Smooth muscle cell (in vitro differentiated cells): ENCODE measurements around the gene KLK15. TPM values are rescaled to one million over a fixed set of nuclear protein-coding genes. Genes with fewer than 3 reads are reported as not detected.

Experiments used
- DNase-seq: peaks from one replicate; lab custom pipeline; 2025; ENCODE audit not compliant: unreplicated experiment; lab: John Stamatoyannopoulos, UW
- H2AFZ ChIP-seq: fragments of 200-600 bp; sonication (generic); 2 replicates; pipeline ENCODE4 v1.6.0; 2016; ENCODE audit warnings: antibody characterized with exemption, low read depth, mild to moderate bottlenecking
- H3F3A ChIP-seq: fragments of 200-600 bp; sonication (generic); 2 replicates; pipeline ENCODE4 v1.6.0; 2017; ENCODE audit warnings: antibody characterized with exemption, low read depth
- H3K27ac ChIP-seq: fragments of 200-600 bp; sonication (generic); 2 replicates; pipeline ENCODE4 v1.5.1; 2016; ENCODE audit warnings: low read depth, mild to moderate bottlenecking
- H3K27me3 ChIP-seq: fragments of 200-600 bp; sonication (generic); 2 replicates; pipeline ENCODE4 v1.6.1; 2016; ENCODE audit warnings: low read depth, mild to moderate bottlenecking
- H3K36me3 ChIP-seq: fragments of 200-600 bp; sonication (generic); 2 replicates; pipeline ENCODE4 v1.5.1; 2016; ENCODE audit warnings: low read depth
- H3K4me1 ChIP-seq: fragments of 200-600 bp; sonication (generic); 2 replicates; pipeline ENCODE4 v1.5.1; 2016; ENCODE audit warnings: low read depth
- H3K4me2 ChIP-seq: fragments of 200-600 bp; sonication (generic); 2 replicates; pipeline ENCODE4 v1.6.0; 2016; ENCODE audit warnings: mild to moderate bottlenecking
- H3K4me3 ChIP-seq: fragments of 200-600 bp; sonication (generic); 2 replicates; pipeline ENCODE4 v1.5.1; 2016; ENCODE audit warnings: mild to moderate bottlenecking
- H3K79me2 ChIP-seq: fragments of 200-600 bp; sonication (generic); 2 replicates; pipeline ENCODE4 v1.6.0; 2016; ENCODE audit warnings: low read depth, mild to moderate bottlenecking
- H3K9ac ChIP-seq: fragments of 200-600 bp; sonication (generic); 2 replicates; pipeline ENCODE4 v1.6.0; 2016; ENCODE audit warnings: low read depth
- H3K9me3 ChIP-seq: fragments of 200-600 bp; sonication (generic); replicated peaks from 2 replicates; pipeline ENCODE4 v1.5.1; 2016; ENCODE audit warnings: low read depth
- H4K20me1 ChIP-seq: fragments of 200-600 bp; sonication (generic); 2 replicates; pipeline ENCODE4 v1.6.0; 2016; ENCODE audit warnings: low read depth
- WGBS: methylation state at CpG from one replicate; pipeline ENCODE4 v1.1.7; 2016; ENCODE audit warnings: low lambda C conversion rate; 5-methylcytosine and 5-hydroxymethylcytosine counted together
- polyA plus RNA-seq: library from polyadenylated mRNA; unstranded; fragments of >200 nt; fragmentation: Nextera tagmentation; extraction: Ambion mirVana; gene quantifications from 2 replicates; pipeline ENCODE4 v1.2.1, GENCODE V29; 2016
- total RNA-seq: library from RNA; depleted of rRNA; stranded (reverse); fragments of >200 nt; gene quantifications from 2 replicates; pipeline ENCODE4 v1.2.3, GENCODE V29; 2014
- TF ChIP-seq, protein P1 (sequence below): fragments of 200-600 bp; sonication (generic); IDR thresholded peaks from 2 replicates; pipeline ENCODE4 v1.5.1; 2017; ENCODE audit warnings: borderline replicate concordance, mild to moderate bottlenecking, antibody characterized with exemption; ENCODE audit not compliant: insufficient read depth, poor library complexity, severe bottlenecking

The KLK15 gene
- total and polyA plus RNA-seq, 2 experiments from 2014 or later: not detected

DNA sequence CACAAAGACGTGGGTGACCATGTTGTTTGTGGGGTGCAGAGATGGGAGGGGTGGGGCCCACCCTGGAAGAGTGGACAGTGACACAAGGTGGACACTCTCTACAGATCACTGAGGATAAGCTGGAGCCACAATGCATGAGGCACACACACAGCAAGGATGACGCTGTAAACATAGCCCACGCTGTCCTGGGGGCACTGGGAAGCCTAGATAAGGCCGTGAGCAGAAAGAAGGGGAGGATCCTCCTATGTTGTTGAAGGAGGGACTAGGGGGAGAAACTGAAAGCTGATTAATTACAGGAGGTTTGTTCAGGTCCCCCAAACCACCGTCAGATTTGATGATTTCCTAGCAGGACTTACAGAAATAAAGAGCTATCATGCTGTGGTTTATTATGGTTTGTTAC is 45.5 kb upstream of the KLK15 start:
- Histone ChIP-seq H2AFZ (no peak overlapping the region), H3K36me3 (no peaks in the 10 kb centered on the region), H4K20me1 (no peaks in the 10 kb centered on the region), H3K4me3 (no peak overlapping the region), H3K4me1 (no peaks in the 10 kb centered on the region), H3K27me3 (peaks cover 34% of the 10 kb centered on the region), H3K4me2 (no peak overlapping the region), H3K9me3 (no peaks in the 10 kb centered on the region), H3K27ac (no peak overlapping the region), H3K9ac (no peak overlapping the region), H3K79me2 (no peaks in the 10 kb centered on the region), H3F3A (no peaks in the 10 kb centered on the region)
- TF ChIP-seq, protein P1, sequence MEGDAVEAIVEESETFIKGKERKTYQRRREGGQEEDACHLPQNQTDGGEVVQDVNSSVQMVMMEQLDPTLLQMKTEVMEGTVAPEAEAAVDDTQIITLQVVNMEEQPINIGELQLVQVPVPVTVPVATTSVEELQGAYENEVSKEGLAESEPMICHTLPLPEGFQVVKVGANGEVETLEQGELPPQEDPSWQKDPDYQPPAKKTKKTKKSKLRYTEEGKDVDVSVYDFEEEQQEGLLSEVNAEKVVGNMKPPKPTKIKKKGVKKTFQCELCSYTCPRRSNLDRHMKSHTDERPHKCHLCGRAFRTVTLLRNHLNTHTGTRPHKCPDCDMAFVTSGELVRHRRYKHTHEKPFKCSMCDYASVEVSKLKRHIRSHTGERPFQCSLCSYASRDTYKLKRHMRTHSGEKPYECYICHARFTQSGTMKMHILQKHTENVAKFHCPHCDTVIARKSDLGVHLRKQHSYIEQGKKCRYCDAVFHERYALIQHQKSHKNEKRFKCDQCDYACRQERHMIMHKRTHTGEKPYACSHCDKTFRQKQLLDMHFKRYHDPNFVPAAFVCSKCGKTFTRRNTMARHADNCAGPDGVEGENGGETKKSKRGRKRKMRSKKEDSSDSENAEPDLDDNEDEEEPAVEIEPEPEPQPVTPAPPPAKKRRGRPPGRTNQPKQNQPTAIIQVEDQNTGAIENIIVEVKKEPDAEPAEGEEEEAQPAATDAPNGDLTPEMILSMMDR: no peak
- 66% methylated on average over 5 of the region's 5 CpGs for WGBS
- DNase-seq: no peak

DNA sequence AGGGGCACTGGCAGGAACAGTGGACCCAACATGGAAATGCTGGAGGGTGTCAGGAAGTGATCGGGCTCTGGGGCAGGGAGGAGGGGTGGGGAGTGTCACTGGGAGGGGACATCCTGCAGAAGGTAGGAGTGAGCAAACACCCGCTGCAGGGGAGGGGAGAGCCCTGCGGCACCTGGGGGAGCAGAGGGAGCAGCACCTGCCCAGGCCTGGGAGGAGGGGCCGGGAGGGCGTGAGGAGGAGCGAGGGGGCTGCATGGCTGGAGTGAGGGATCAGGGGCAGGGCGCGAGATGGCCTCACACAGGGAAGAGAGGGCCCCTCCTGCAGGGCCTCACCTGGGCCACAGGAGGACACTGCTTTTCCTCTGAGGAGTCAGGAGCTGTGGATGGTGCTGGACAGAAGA is 44.0 kb upstream of the KLK15 start:
- H3F3A ChIP-seq: no peaks in the 10 kb centered on the region
- TF ChIP-seq, protein P1: no peak
- H3K27ac ChIP-seq: no peak overlapping the region
- no peak for DNase-seq
- WGBS: 61% methylated on average over 5 of the region's 8 CpGs
- no peaks in the 10 kb centered on the region for H3K36me3 ChIP-seq
- no peaks in the 10 kb centered on the region for H3K4me1 ChIP-seq
- H2AFZ ChIP-seq: no peak overlapping the region
- H3K4me2 ChIP-seq: no peak overlapping the region
- H3K9me3 ChIP-seq: no peaks in the 10 kb centered on the region
- no peak overlapping the region for H3K9ac ChIP-seq
- no peaks in the 10 kb centered on the region for H4K20me1 ChIP-seq
- H3K79me2 ChIP-seq: no peaks in the 10 kb centered on the region
- H3K27me3 ChIP-seq: peaks cover 32% of the 10 kb centered on the region
- no peak overlapping the region for H3K4me3 ChIP-seq

DNA sequence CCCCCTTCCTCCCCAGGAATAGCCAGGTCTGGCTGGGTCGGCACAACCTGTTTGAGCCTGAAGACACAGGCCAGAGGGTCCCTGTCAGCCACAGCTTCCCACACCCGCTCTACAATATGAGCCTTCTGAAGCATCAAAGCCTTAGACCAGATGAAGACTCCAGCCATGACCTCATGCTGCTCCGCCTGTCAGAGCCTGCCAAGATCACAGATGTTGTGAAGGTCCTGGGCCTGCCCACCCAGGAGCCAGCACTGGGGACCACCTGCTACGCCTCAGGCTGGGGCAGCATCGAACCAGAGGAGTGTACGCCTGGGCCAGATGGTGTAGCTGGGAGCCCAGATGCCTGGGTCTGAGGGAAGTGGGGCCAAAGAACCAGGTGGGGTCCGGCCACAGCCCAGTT is 43.1 kb upstream of the KLK15 start:
- DNase-seq: no peak
- Histone ChIP-seq H3K4me2 (no peak overlapping the region), H3K79me2 (no peaks in the 10 kb centered on the region), H3K27ac (no peak overlapping the region), H3K27me3 (peaks cover 24% of the 10 kb centered on the region), H4K20me1 (no peaks in the 10 kb centered on the region), H3K9ac (no peak overlapping the region), H3K36me3 (no peaks in the 10 kb centered on the region), H3F3A (no peaks in the 10 kb centered on the region), H3K4me1 (no peaks in the 10 kb centered on the region), H2AFZ (no peak overlapping the region), H3K4me3 (no peak overlapping the region), H3K9me3 (no peaks in the 10 kb centered on the region)
- 90% methylated on average over 7 of the region's 7 CpGs for WGBS
- TF ChIP-seq, protein P1: no peak

DNA sequence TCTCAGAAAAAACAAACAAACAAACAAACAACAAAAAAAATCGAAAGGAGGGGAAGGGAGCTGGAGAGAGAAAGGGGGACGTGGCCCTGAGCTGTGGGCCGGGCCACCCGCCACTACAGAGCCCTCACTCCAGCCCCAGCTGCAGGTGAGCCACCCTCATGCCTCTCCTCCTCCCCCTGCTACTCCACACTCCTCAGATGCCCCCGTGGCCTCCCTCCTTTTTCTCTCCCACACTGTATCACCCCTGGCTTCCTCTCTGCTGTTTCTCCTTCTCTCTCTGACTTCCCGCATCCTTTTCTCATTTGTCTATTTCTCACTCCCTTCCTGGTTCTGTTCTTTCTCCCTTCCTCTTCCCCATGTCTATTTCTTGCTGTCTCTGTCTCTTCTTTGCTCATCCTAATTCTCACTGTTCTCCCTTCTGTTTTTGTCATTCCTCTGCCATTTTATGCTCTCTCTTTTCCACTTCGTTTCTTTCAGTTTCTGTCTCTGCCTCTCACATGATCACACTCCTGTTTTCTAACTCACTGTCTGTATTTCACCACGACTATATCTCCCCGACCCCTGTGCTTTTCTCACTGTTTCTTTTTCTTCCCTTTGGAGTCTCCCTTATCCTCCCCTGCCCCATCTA is 42.5 kb upstream of the KLK15 start:
- DNase-seq: no peak
- Histone ChIP-seq H3K79me2 (no peaks in the 10 kb centered on the region), H3F3A (no peaks in the 10 kb centered on the region), H3K4me2 (no peak overlapping the region), H2AFZ (no peak overlapping the region), H3K4me3 (no peak overlapping the region), H3K27ac (no peak overlapping the region), H3K9me3 (no peaks in the 10 kb centered on the region), H3K36me3 (no peaks in the 10 kb centered on the region), H3K27me3 (peaks cover 21% of the 10 kb centered on the region), H3K4me1 (no peaks in the 10 kb centered on the region), H4K20me1 (no peaks in the 10 kb centered on the region), H3K9ac (no peak overlapping the region)
- 63% methylated on average over 6 of the region's 9 CpGs for WGBS
- TF ChIP-seq, protein P1: no peak
